Heart right ventricle (tissue), 16 donors: ENCODE measurements around the gene PIP5K1C. TPM values are rescaled to one million over a fixed set of nuclear protein-coding genes. Genes with fewer than 3 reads are reported as not detected.

ENCODE experiments used
- ATAC-seq, 8 donors: fragments of 200-7000 bp; cut with Tn5 transposase; one replicate each; pipeline ENCODE4 v1.9.1; 2020; ENCODE audit warnings: mild to moderate bottlenecking in 8 of 8, moderate library complexity in 8 of 8, moderate number of reproducible peaks in 1 of 8
- DNase-seq, 2 donors: peaks; one replicate each; pipeline ENCODE4 v3.0.0-alpha.2; 2020
- H3K27ac ChIP-seq, 10 donors: fragments of 200-600 bp; sonication (generic) in 2 of 10; one replicate each; pipeline versions ENCODE4 v1.5.0 to v1.8.0; 2020 to 2022; ENCODE audit warnings: mild to moderate bottlenecking in 3 of 10
- H3K27me3 ChIP-seq, 7 donors: fragments of 200-600 bp; one replicate each; pipeline ENCODE4 v1.8.0; 2021 to 2022; ENCODE audit warnings: mild to moderate bottlenecking in 2 of 7
- H3K36me3 ChIP-seq, 9 donors: fragments of 200-600 bp; sonication (generic) in 1 of 9; one replicate each; pipeline versions ENCODE4 v1.5.0 to v1.8.0; 2020 to 2022; ENCODE audit warnings: mild to moderate bottlenecking in 2 of 9
- H3K4me1 ChIP-seq, 9 donors: fragments of 200-600 bp; sonication (generic) in 1 of 9; one replicate each; pipeline versions ENCODE4 v1.5.0 to v1.8.0; 2020 to 2022; ENCODE audit warnings: mild to moderate bottlenecking in 4 of 9
- H3K4me3 ChIP-seq, 10 donors: fragments of 200-600 bp; sonication (generic) in 2 of 10; one replicate each; pipeline versions ENCODE4 v1.5.0 to v1.8.0; 2020 to 2022; ENCODE audit warnings: mild to moderate bottlenecking in 7 of 10, moderate library complexity in 2 of 10
- H3K9me3 ChIP-seq, 11 donors: fragments of 200-600 bp in 10 of 11; sonication (generic) in 2 of 11; one replicate each; pipeline versions ENCODE4 v1.5.0 to v1.8.0; 2013 to 2022; ENCODE audit warnings: mild to moderate bottlenecking in 2 of 11, control low read depth in 1 of 11, moderate library complexity in 1 of 11
- CTCF ChIP-seq, 9 donors: fragments of 200-600 bp; sonication (generic) in 2 of 9; IDR thresholded peaks; one replicate each; pipeline versions ENCODE4 v1.5.0 to v1.8.0; 2021 to 2022; ENCODE audit warnings: antibody characterized with exemption in 9 of 9, mild to moderate bottlenecking in 5 of 9, moderate library complexity in 1 of 9
- WGBS, 2 donors: extraction: QIAGEN DNeasy Blood & Tissue Kit; methylation state at CpG; one replicate each; pipeline ENCODE4 v1.1.7; 2013; ENCODE audit warnings: inconsistent platforms in 1 of 2; 5-methylcytosine and 5-hydroxymethylcytosine counted together
- intact Hi-C, 10 donors: fragments of 100-400 bp; cut with DNase I; formaldehyde crosslinking; loops; one replicate each; pipeline versions ENCODE4 v1.11.1 to v1.14.2; 2022
- polyA plus RNA-seq, 2 donors: library from polyadenylated mRNA; stranded (reverse); fragments of 200-250 nt; gene quantifications; one replicate each; pipeline ENCODE4 v1.2.3, GENCODE V29; 2013
- total RNA-seq, 10 donors: library from RNA; stranded (reverse); fragmentation: NEBNext Ultra II Directional in 3 of 10; extraction: Animal tissue kit (Norgen Biotek cat#: 25700) in 3 of 10; gene quantifications; one replicate each; pipeline versions ENCODE4 v1.2.1 to v1.2.4, GENCODE V29; 2021 to 2023
- donor health status: Arrhythmogenic right ventricular cardiomyopathy.
- donor health status: ischemic (EF 13 %, LVEDD 7.1; RV severe dilation, severe dysfunction).
- donor health status: healthy with polysubstance abuse.
- donor health status: DM: no; HTN: yes; CAD: no.
- donor health status: DM: no; HTN: no; CAD: no.
- donor health status: ischemic (EF 25% LVEDD 6.9; RV normal size, moderate dysfunction).
- donor health status: ischemic (EF 25% LVEDD 5.7; RV mildly dilated, moderate dysfunction).
- donor health status: healthy.
- donor health status: DM: yes; HTN: yes; CAD: no.
- donor health status: Ischemic cardiomyopathy.
- donor health status: ischemic (EF 35%, LVEDD 5.7; RV mildly dilated, moderate dysfunction).
- donor health status: nonischemic (EF 11% LVEDD 7.7; RV severe dilation, severe dysfunction).
- donor health status: DM: yes; HTN: yes; CAD: no.
- donor health status: PGD.
- donor health status: ischemic (EF 29% LVEDD 5.4; RV normal size, mild dysfunction).
- donor health status: nonischemic (EF 23%, LVEDD 6.1; RV moderate dilation, normal function).

The PIP5K1C gene
- total and polyA plus RNA-seq, 12 donors: 18.3 to 46.6 (median 34.9) TPM

DNA sequence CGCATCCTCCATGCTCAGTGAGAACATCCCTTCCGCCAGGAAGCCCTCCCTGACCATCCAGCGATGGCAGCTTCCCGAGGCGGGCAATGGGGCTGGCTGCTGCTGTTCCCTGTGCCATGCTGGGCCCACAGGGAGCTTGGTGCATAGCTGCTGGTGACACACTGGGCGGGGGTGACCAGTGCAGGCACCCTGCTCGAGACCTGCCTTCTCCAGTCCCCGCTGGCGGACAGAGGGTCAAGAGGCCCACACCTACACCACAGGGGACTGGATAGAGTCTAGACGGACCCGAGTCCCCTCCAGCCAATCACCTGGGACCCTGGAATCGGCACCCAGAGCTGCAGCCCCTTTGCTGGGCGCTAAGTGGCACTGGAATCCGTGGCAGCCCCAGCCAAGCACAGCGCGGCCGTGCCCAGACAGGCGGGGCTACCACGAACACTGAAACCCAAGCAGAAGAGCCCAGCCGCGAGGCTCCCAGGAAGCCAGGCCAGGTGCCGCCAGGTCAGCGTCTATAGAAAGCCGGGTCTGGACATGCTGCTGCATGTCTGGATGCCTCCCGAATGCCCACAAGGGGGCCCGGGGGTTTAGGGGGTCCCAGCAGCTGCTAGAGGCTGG, 84.6 kb downstream of the PIP5K1C start:
- H3K4me3 ChIP-seq: no peak overlapping the region
- DNase-seq: no peak
- intact Hi-C loops: loop anchor here in 9 of 10 donors (5.0 to 10.0 kb wide), 6 partner anchors 33 to 308 kb away; no protein-coding TSS in a partner anchor
- H3K27me3 ChIP-seq: no peaks in the 10 kb centered on the region
- no peaks in the 10 kb centered on the region for H3K9me3 ChIP-seq
- no peak for TF ChIP-seq CTCF (IDR thresholded peaks at IDR 0.05)
- H3K36me3 ChIP-seq: peaks cover 0 to 83% (median 18%) of the 10 kb centered on the region in 9 donors
- peaks cover 0 to 23% (median 14%) of the 10 kb centered on the region in 9 donors for H3K4me1 ChIP-seq
- no peak for ATAC-seq
- H3K27ac ChIP-seq: no peak overlapping the region
- 94 to 96% methylated on average over 26 of the region's 26 CpGs for WGBS, 2 donors

GRCh38 chr19:3614858-3615505, 85.3 kb downstream of the PIP5K1C start:
- intact Hi-C loops: loop anchor here in 9 of 10 donors (5.0 to 10.0 kb wide), 7 partner anchors 33 to 308 kb away; no protein-coding TSS in a partner anchor
- no peak for TF ChIP-seq CTCF (IDR thresholded peaks at IDR 0.05)
- no peaks in the 10 kb centered on the region for H3K9me3 ChIP-seq
- DNase-seq: peak in 1 of 2 donors; percentile 9
- peaks cover 0 to 28% (median 14%) of the 10 kb centered on the region in 9 donors for H3K4me1 ChIP-seq
- no peak overlapping the region for H3K27ac ChIP-seq
- no peak for ATAC-seq
- no peaks in the 10 kb centered on the region for H3K27me3 ChIP-seq
- H3K4me3 ChIP-seq: no peak overlapping the region
- WGBS, 2 donors: 87 to 88% methylated on average over 18 of the region's 18 CpGs
- H3K36me3 ChIP-seq: peaks cover 0 to 79% (median 18%) of the 10 kb centered on the region in 9 donors

GRCh38 chr19:3613818-3614661, 86.2 kb downstream of the PIP5K1C start:
- WGBS, 2 donors: 91% methylated on average over 32 to 39 of the region's 39 CpGs
- Histone ChIP-seq H3K4me1 (peaks cover 3 to 38% (median 20%) of the 10 kb centered on the region in 9 donors), H3K27me3 (no peaks in the 10 kb centered on the region), H3K36me3 (peaks cover 0 to 69% (median 18%) of the 10 kb centered on the region in 9 donors), H3K27ac (no peak overlapping the region), H3K4me3 (no peak overlapping the region), H3K9me3 (no peaks in the 10 kb centered on the region)
- no peak for ATAC-seq
- intact Hi-C loops: loop anchor here in 3 of 10 donors (5.0 to 10.0 kb wide), 3 partner anchors 37 to 299 kb away; no protein-coding TSS in a partner anchor
- TF ChIP-seq CTCF (IDR thresholded peaks at IDR 0.05): no peak
- DNase-seq: peak in 1 of 2 donors; percentile 9
